Glutamatergic neuron (in vitro differentiated cells): ENCODE measurements around the gene ZFP42. TPM values are rescaled to one million over a fixed set of nuclear protein-coding genes. Genes with fewer than 3 reads are reported as not detected.

ENCODE experiments used
- DNase-seq: peaks from one replicate; pipeline ENCODE4 v3.0.0; 2022
- H3K27ac Mint-ChIP-seq: one replicate; pipeline ENCODE4 v1.8.0; 2020; ENCODE audit warnings: mild to moderate bottlenecking, mixed read lengths, inconsistent platforms; ENCODE audit not compliant: unreplicated experiment
- H3K27me3 Mint-ChIP-seq: one replicate; pipeline ENCODE4 v1.8.0; 2020; ENCODE audit warnings: mild to moderate bottlenecking, moderate library complexity, mixed read lengths, inconsistent platforms; ENCODE audit not compliant: unreplicated experiment
- H3K36me3 Mint-ChIP-seq: one replicate; pipeline ENCODE4 v1.8.0; 2020; ENCODE audit warnings: mild to moderate bottlenecking, mixed read lengths, inconsistent platforms; ENCODE audit not compliant: unreplicated experiment
- H3K4me1 Mint-ChIP-seq: one replicate; pipeline ENCODE4 v1.8.0; 2020; ENCODE audit warnings: mild to moderate bottlenecking, low read depth, mixed read lengths, inconsistent platforms; ENCODE audit not compliant: unreplicated experiment
- H3K4me3 Mint-ChIP-seq: one replicate; pipeline ENCODE4 v1.8.0; 2020; ENCODE audit warnings: mild to moderate bottlenecking, mixed read lengths, inconsistent platforms; ENCODE audit not compliant: unreplicated experiment
- H3K9me3 Mint-ChIP-seq: one replicate; pipeline ENCODE4 v1.8.0; 2020; ENCODE audit warnings: mild to moderate bottlenecking, moderate library complexity, mixed read lengths, inconsistent platforms; ENCODE audit not compliant: unreplicated experiment
- long read RNA-seq: library from polyadenylated mRNA; unstranded; transcript quantifications from one replicate; pipeline ENCODE4 v2.0.0, GENCODE V29; 2020; ENCODE audit not compliant: unreplicated experiment
- total RNA-seq: library from RNA; stranded (reverse); fragmentation: NEBNext Ultra II Directional; extraction: Animal tissue kit (Norgen Biotek cat#: 25700); gene quantifications from one replicate; pipeline ENCODE4 v1.2.1, GENCODE V29; 2021; ENCODE audit not compliant: unreplicated experiment
- TF ChIP-seq, protein P1 (sequence below): fragments of 200-600 bp; sonication (generic); IDR thresholded peaks from one replicate; pipeline ENCODE4 v1.5.0; 2021; ENCODE audit not compliant: partially characterized antibody, unreplicated experiment

ZFP42 gene
- total RNA-seq, result 17.4 TPM
- long read RNA-seq, partial matches to known transcripts, result 0 of 8 reads
- long read RNA-seq, other reads (novel, unspliced or antisense), result 5 of 8 reads

DNA sequence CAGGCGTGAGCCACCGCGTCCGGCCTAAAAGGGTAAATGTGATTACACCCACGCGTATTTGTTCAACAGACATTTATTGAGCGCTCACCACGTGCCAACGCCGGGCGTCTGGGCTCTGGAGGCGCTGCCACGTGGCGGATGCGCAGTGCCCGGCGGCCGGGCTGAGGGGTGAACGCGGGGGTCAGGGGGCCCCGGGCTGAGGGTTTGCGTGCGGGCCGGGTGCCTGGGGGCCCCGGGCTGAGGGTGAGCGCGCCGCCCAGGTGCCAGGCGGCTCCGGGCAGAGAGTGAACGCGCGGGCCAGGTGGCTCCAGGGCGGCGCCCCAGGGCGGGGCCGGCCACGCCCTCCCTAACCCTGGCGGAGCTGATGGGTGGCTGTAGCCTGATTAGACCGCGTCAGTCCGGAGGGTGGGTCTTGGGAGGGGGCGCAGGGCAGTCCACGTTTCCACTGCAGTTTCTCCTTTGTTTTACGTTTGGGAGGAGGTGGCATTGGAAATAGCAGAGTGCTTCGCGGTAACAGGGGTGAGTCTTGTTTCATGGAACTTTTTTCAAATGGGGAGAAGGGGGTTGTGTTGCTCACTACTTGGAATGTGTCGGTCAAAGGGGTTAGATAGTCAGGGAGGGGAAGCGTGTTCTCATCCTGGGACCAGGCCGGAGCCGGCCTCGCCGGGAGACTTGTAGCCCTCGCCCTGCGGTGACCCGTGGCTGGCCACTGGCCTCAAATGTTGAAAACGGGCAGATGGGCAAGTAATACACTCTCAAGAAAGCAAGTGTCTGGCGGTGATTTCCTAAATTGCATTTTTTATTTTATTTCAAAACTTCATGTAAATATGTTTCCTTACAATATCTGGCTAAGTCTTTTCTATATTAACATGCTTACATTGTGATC is at the start of gene ZFP42:
TSS of gene ZFP42 (plus strand) at position 450 of the 886 bp plus-strand sequence. CDS start 7,037 bp downstream, outside the sequence.
- H3K36me3 Mint-ChIP-seq, result peaks cover 11% of the 10 kb centered on the region
- peak; percentile 29 for DNase-seq

DNA sequence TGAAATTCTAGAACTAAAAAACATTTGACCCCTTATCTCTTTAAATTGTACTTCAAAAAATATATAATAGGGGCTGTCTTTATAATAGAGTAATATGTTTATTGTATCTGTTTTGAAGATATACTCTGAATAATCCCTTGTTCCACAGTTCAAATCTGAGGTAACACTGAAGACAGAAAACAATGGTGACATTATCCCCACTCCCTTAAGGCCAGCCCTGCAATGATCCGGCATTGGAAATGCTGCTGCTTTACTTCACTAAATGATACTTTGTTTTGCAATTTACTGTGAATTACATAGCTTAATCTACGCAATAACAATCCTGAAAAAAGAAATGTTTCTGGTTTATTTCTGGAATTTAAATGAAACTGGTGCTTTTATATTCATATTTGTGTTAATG is 34.4 kb upstream of the ZFP42 start:
- Mint-ChIP-seq H3K27ac (no peak overlapping the region), H3K27me3 (no peaks in the 10 kb centered on the region), H3K4me1 (no peaks in the 10 kb centered on the region), H3K36me3 (no peaks in the 10 kb centered on the region), H3K4me3 (no peak overlapping the region), H3K9me3 (no peaks in the 10 kb centered on the region)
- TF ChIP-seq, protein P1, sequence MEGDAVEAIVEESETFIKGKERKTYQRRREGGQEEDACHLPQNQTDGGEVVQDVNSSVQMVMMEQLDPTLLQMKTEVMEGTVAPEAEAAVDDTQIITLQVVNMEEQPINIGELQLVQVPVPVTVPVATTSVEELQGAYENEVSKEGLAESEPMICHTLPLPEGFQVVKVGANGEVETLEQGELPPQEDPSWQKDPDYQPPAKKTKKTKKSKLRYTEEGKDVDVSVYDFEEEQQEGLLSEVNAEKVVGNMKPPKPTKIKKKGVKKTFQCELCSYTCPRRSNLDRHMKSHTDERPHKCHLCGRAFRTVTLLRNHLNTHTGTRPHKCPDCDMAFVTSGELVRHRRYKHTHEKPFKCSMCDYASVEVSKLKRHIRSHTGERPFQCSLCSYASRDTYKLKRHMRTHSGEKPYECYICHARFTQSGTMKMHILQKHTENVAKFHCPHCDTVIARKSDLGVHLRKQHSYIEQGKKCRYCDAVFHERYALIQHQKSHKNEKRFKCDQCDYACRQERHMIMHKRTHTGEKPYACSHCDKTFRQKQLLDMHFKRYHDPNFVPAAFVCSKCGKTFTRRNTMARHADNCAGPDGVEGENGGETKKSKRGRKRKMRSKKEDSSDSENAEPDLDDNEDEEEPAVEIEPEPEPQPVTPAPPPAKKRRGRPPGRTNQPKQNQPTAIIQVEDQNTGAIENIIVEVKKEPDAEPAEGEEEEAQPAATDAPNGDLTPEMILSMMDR, result no peak
- no peak for DNase-seq

More for the DNA sequence above, at the start of gene ZFP42:
- peak within 1 kb of the TSS; percentile 83 for H3K4me3 Mint-ChIP-seq
- peaks cover 2% of the 10 kb centered on the region for H3K4me1 Mint-ChIP-seq
- peak within 1 kb of the TSS; percentile 84 for H3K27ac Mint-ChIP-seq
- TF ChIP-seq, protein P1, result no peak
- H3K9me3 Mint-ChIP-seq, result peaks cover 9% of the 10 kb centered on the region
- peaks cover 10% of the 10 kb centered on the region for H3K27me3 Mint-ChIP-seq

DNA sequence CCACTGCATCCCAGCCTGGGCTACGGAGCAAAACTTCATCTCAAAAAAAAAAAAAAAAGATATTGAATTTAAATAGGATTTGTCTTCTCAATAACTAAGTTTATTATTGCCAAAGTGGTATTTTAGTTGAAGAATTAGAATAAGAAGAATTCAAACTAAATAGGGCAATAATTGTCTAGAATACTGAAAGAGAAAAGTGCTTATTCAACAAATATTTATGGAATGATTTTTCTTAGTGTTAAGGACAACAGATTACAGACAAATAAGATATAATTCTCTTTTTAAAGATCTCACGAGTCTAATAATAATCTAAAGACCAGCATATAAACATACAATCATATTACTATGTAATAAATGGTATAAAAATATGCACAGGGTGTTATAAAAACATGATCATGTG is 33.6 kb upstream of the ZFP42 start:
- no peaks in the 10 kb centered on the region for H3K4me1 Mint-ChIP-seq
- no peaks in the 10 kb centered on the region for H3K36me3 Mint-ChIP-seq
- H3K4me3 Mint-ChIP-seq, result no peak overlapping the region
- H3K27ac Mint-ChIP-seq, result no peak overlapping the region
- H3K9me3 Mint-ChIP-seq, result no peaks in the 10 kb centered on the region
- no peaks in the 10 kb centered on the region for H3K27me3 Mint-ChIP-seq
- no peak for DNase-seq
- TF ChIP-seq, protein P1, result no peak

DNA sequence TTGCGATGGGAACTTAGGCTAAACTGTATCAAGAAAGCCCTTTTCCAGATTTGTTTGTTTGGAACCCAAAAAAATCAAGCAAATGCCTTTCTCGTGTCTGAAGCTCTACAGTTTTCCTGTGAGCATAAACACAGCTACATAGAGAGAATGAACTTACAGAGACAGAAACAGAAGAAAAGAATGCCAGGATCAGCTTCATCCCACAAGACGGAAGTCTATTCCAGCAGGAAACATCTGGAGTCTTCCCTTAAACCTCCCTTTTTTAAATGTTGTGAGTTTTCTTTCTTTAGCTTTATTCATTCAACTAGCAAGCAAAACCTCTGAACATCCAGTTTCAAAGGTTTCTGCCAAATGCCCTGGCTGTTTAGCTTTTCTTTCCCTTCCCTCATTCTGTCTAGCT is 32.6 kb upstream of the ZFP42 start:
- H3K4me3 Mint-ChIP-seq, result no peak overlapping the region
- TF ChIP-seq, protein P1, result no peak
- H3K27ac Mint-ChIP-seq, result no peak overlapping the region
- no peaks in the 10 kb centered on the region for H3K4me1 Mint-ChIP-seq
- DNase-seq, result no peak
- no peaks in the 10 kb centered on the region for H3K9me3 Mint-ChIP-seq
- no peaks in the 10 kb centered on the region for H3K36me3 Mint-ChIP-seq
- no peaks in the 10 kb centered on the region for H3K27me3 Mint-ChIP-seq

DNA sequence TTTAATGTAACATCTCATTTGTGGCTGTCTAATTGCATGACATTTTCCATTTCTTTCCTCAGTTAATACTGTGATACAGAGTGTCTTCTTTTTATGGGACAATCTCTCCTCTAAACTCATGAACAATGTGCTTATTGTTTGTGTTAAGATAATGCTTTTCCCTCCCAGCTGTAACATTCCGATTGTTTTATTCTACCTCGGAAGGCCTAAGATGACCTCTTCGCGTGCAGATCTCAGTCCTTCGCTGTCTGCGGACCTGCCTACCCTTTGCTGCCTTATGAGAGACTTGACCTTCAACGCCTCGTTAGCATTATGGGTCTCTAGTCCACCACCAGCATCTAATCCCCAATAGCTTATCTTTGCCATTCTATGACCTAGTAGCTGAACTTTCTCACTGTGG is 29.8 kb upstream of the ZFP42 start:
- Mint-ChIP-seq H3K27me3 (no peaks in the 10 kb centered on the region), H3K36me3 (no peaks in the 10 kb centered on the region), H3K4me3 (no peak overlapping the region), H3K9me3 (no peaks in the 10 kb centered on the region), H3K4me1 (no peaks in the 10 kb centered on the region), H3K27ac (no peak overlapping the region)
- no peak for DNase-seq
- TF ChIP-seq, protein P1, result no peak
